Progenitor cell of endocrine pancreas (in vitro differentiated cells): ENCODE measurements around the gene SBNO1. TPM values are rescaled to one million over a fixed set of nuclear protein-coding genes. Genes with fewer than 3 reads are reported as not detected.
"Not testable (repeated sequence)": the region's sequence is repeated elsewhere in the genome, so short reads cannot be mapped to it uniquely, and the experiment has no call there.

Experiments
- DNase-seq: peaks from one replicate; pipeline ENCODE4 v3.0.0; 2021; ENCODE audit warnings: low spot score; ENCODE audit not compliant: unreplicated experiment
- H3K27ac Mint-ChIP-seq: 2 replicates; pipeline ENCODE4 v1.8.0; 2021; ENCODE audit warnings: mild to moderate bottlenecking, moderate library complexity, mixed read lengths
- H3K27me3 Mint-ChIP-seq: 2 replicates; pipeline ENCODE4 v1.8.0; 2021; ENCODE audit warnings: mixed read lengths
- H3K36me3 Mint-ChIP-seq: 2 replicates; pipeline ENCODE4 v1.8.0; 2022; ENCODE audit warnings: mixed read lengths; ENCODE audit not compliant: insufficient read depth
- H3K4me1 Mint-ChIP-seq: 2 replicates; pipeline ENCODE4 v1.8.0; 2021; ENCODE audit warnings: low read depth, mixed read lengths
- H3K4me3 Mint-ChIP-seq: 2 replicates; pipeline ENCODE4 v1.8.0; 2021; ENCODE audit warnings: low read depth, mild to moderate bottlenecking, moderate library complexity, mixed read lengths
- H3K9me3 Mint-ChIP-seq: 2 replicates; pipeline ENCODE4 v1.8.0; 2021; ENCODE audit warnings: low read depth, mixed read lengths
- CTCF ChIP-seq: fragments of 200-600 bp; sonication (generic); IDR thresholded peaks from one replicate; pipeline ENCODE4 v1.5.0; 2021; ENCODE audit warnings: antibody characterized with exemption, mild to moderate bottlenecking; ENCODE audit not compliant: unreplicated experiment
- total RNA-seq: library from RNA; stranded (reverse); gene quantifications from 2 replicates; pipeline ENCODE4 v1.2.1, GENCODE V29; 2021

SBNO1 gene
- total RNA-seq, 1 donor from 2014 or later: 46.9 TPM

GRCh38 chr12:123258593-123258992 lies 106.1 kb downstream of the SBNO1 start:
- H3K36me3 Mint-ChIP-seq: peaks cover 55% of the 10 kb centered on the region

GRCh38 chr12:123254853-123255446 lies 109.7 kb downstream of the SBNO1 start:
- no peak for TF ChIP-seq CTCF
- no peak overlapping the region for H3K27ac Mint-ChIP-seq
- no peaks in the 10 kb centered on the region for H3K27me3 Mint-ChIP-seq
- DNase-seq: no peak
- H3K4me1 Mint-ChIP-seq: peaks cover 14% of the 10 kb centered on the region
- no peak overlapping the region for H3K4me3 Mint-ChIP-seq
- H3K9me3 Mint-ChIP-seq: peaks cover 7% of the 10 kb centered on the region
- H3K36me3 Mint-ChIP-seq: peaks cover 47% of the 10 kb centered on the region

More at GRCh38 chr12:123258593-123258992, 106.1 kb downstream of the SBNO1 start:
- Mint-ChIP-seq H3K4me1 (peaks cover 11% of the 10 kb centered on the region), H3K27me3 (no peaks in the 10 kb centered on the region), H3K27ac (no peak overlapping the region), H3K9me3 (peaks cover 5% of the 10 kb centered on the region), H3K4me3 (no peak overlapping the region)
- no peak for DNase-seq
- TF ChIP-seq CTCF: no peak

- no peak for DNase-seq
- no peak overlapping the region for H3K4me3 Mint-ChIP-seq
- no peak for TF ChIP-seq CTCF
- H3K27ac Mint-ChIP-seq: peak overlapping the region; percentile 31
- H3K27me3 Mint-ChIP-seq: no peaks in the 10 kb centered on the region
- H3K4me1 Mint-ChIP-seq: peaks cover 10% of the 10 kb centered on the region
- peaks cover 41% of the 10 kb centered on the region for H3K36me3 Mint-ChIP-seq
- H3K9me3 Mint-ChIP-seq: peaks cover 11% of the 10 kb centered on the region
Observed at GRCh38 chr12:123253641-123254459, 110.8 kb downstream of the SBNO1 start.

GRCh38 chr12:123252365-123252764 lies 112.3 kb downstream of the SBNO1 start:
- H3K4me1 Mint-ChIP-seq, H3K4me3 Mint-ChIP-seq, H3K27ac Mint-ChIP-seq, H3K27me3 Mint-ChIP-seq, DNase-seq: not testable (repeated sequence)
- H3K36me3 Mint-ChIP-seq: peaks cover 52% of the 10 kb centered on the region
- H3K9me3 Mint-ChIP-seq: peaks cover 15% of the 10 kb centered on the region

GRCh38 chr12:123251403-123252076 lies 113.1 kb downstream of the SBNO1 start:
- TF ChIP-seq CTCF: no peak
- H3K4me3 Mint-ChIP-seq: no peak overlapping the region

More at GRCh38 chr12:123251403-123252076, 113.1 kb downstream of the SBNO1 start:
- peaks cover 21% of the 10 kb centered on the region for H3K9me3 Mint-ChIP-seq
- peak overlapping the region; percentile 89 for H3K27ac Mint-ChIP-seq
- peaks cover 56% of the 10 kb centered on the region for H3K36me3 Mint-ChIP-seq
- H3K4me1 Mint-ChIP-seq: peaks cover 10% of the 10 kb centered on the region
- H3K27me3 Mint-ChIP-seq: no peaks in the 10 kb centered on the region
- no peak for DNase-seq
